Measurements from ENCODE around the gene CYTH1. TPM values are rescaled to one million over a fixed set of nuclear protein-coding genes. Genes with fewer than 3 reads are reported as not detected.

CYTH1 gene
- total RNA-seq, 1 experiment from 2014 or later: 9.7 TPM

GRCh38 chr17:78805301-78805700 is 23.2 kb upstream of the CYTH1 start:
- no peaks in the 10 kb centered on the region for H3K79me1 ChIP-seq (ENCODE audit: insufficient read depth, low read depth, low read length, poor library complexity, severe bottlenecking)
- no peak for TF ChIP-seq CTCF (conservative IDR thresholded peaks at IDR 0.05)
- no peak overlapping the region for H3K27ac ChIP-seq (ENCODE audit: insufficient read length, low read depth, low read length)
- no peaks in the 10 kb centered on the region for H3K4me1 ChIP-seq (ENCODE audit: insufficient read depth, low read length)
- no peak overlapping the region for H3K4me3 Mint-ChIP-seq
- no peak overlapping the region for H2BK12ac ChIP-seq (ENCODE audit: insufficient read length, low read depth, low read length)
- H3T11ph ChIP-seq (ENCODE audit: low read length): no peak overlapping the region
- no peak overlapping the region for H3K4me2 ChIP-seq (ENCODE audit: insufficient read depth, insufficient read length, low read length)
- H3K9ac ChIP-seq (ENCODE audit: extremely low read depth, insufficient read length, low read length): no peak overlapping the region
- no peak overlapping the region for H4K91ac ChIP-seq (ENCODE audit: insufficient read length, low read depth, low read length)
- H3K4me1 Mint-ChIP-seq: no peaks in the 10 kb centered on the region
- no CpG with 5 or more reads among the region's 14 CpGs for WGBS (ENCODE audit: extremely low coverage, insufficient read length, low lambda C conversion rate)
- H3K56ac ChIP-seq (ENCODE audit: insufficient read length, low read depth, low read length): no peak overlapping the region
- H3K14ac ChIP-seq (ENCODE audit: insufficient read depth, low read length): no peak overlapping the region
- no peak overlapping the region for H3K18ac ChIP-seq (ENCODE audit: insufficient read length, low read depth, low read length)
- peaks cover 55 to 87% (median 81%) of the 10 kb centered on the region in 3 experiments; a peak in 6 of 7 replicates for H3K36me3 Mint-ChIP-seq (ENCODE audit: insufficient read depth in 1 of 3, low read depth in 3 of 3)
- H4K5ac ChIP-seq (ENCODE audit: insufficient read length, low read depth, low read length): no peak overlapping the region
- H2AK5ac ChIP-seq (ENCODE audit: insufficient read length, low read length): no peak overlapping the region
- H3K27me3 Mint-ChIP-seq (ENCODE audit: low read depth): no peaks in the 10 kb centered on the region; the same call in 1 of the 2 replicates
- no peak overlapping the region for H2BK15ac ChIP-seq (ENCODE audit: low read depth, low read length)
- no peak overlapping the region for H2BK120ac ChIP-seq (ENCODE audit: low read depth, low read length, poor library complexity, severe bottlenecking)
- no peaks in the 10 kb centered on the region for H3K9me3 Mint-ChIP-seq
- H3K27me3 ChIP-seq (ENCODE audit: insufficient read depth, low read length): no peaks in the 10 kb centered on the region
- no peak overlapping the region for H3K23ac ChIP-seq (ENCODE audit: insufficient read length, low read depth, low read length)
- no peak for DNase-seq
- H3K23me2 ChIP-seq (ENCODE audit: insufficient read length, low read depth, low read length, poor library complexity, severe bottlenecking): no peaks in the 10 kb centered on the region
- no peaks in the 10 kb centered on the region for H3K79me2 ChIP-seq (ENCODE audit: insufficient read depth, low read length)
- H2AFZ ChIP-seq (ENCODE audit: low read length): no peak overlapping the region
- no peak overlapping the region for H3K4ac ChIP-seq (ENCODE audit: low read depth, low read length)
- H4K8ac ChIP-seq (replicated peaks; ENCODE audit: insufficient read length, low read depth, low read length): no peak overlapping the region
- no peaks in the 10 kb centered on the region for H4K20me1 ChIP-seq (ENCODE audit: control insufficient read depth, insufficient read depth, insufficient read length)
- no peaks in the 10 kb centered on the region for H3K9me3 ChIP-seq (ENCODE audit: control insufficient read depth, low read depth, low read length)
- H2BK20ac ChIP-seq (ENCODE audit: low read depth, low read length, poor library complexity, severe bottlenecking): no peak overlapping the region
- peak overlapping the region in 1 of 3 experiments; percentile 90; a peak in 3 of 7 replicates for H3K27ac Mint-ChIP-seq
- no peak overlapping the region for H2BK5ac ChIP-seq (ENCODE audit: insufficient read length, low read length)
